Body of pancreas (tissue), 4 donors: ENCODE data around the gene CISD3. TPM values are rescaled to one million over a fixed set of nuclear protein-coding genes. Genes with fewer than 3 reads are reported as not detected.
A peak's percentile ranks its signal among the peaks of the same experiment; 100 is the strongest.

ENCODE experiments used
- ATAC-seq: fragments of 150-250 bp; one replicate; pipeline ENCODE4 v1.9.1; 2016
- DNase-seq, 4 donors: peaks; one replicate each; pipeline ENCODE4 v3.0.0-alpha.2; 2019
- H3K27ac ChIP-seq, 4 donors: fragments of 200-600 bp; sonication (generic); 1 replicate in 3 of 4; 2 replicates in 1 of 4; pipeline versions ENCODE4 v1.5.1 to v1.6.1; 2016 to 2019; ENCODE audit warnings: mild to moderate bottlenecking in 1 of 4, mixed read lengths in 1 of 4, moderate library complexity in 1 of 4
- H3K27me3 ChIP-seq, 2 donors: fragments of 200-600 bp; sonication (generic); one replicate each; pipeline ENCODE4 v1.6.0; 2016; ENCODE audit warnings: mild to moderate bottlenecking in 1 of 2
- H3K36me3 ChIP-seq, 2 donors: fragments of 200-600 bp; sonication (generic); replicated peaks in 1 of 2; 2 replicates each; pipeline ENCODE4 v1.5.1; 2016; ENCODE audit warnings: low read depth in 2 of 2; ENCODE audit not compliant: insufficient read depth in 1 of 2
- H3K4me1 ChIP-seq: fragments of 200-600 bp; sonication (generic); one replicate; pipeline ENCODE4 v1.6.0; 2016
- H3K4me3 ChIP-seq, 2 donors: fragments of 200-600 bp; sonication (generic); 1 replicate in 1 of 2; 2 replicates in 1 of 2; pipeline ENCODE4 v1.5.1; 2016 to 2019
- H3K9me3 ChIP-seq, 3 donors: fragments of 200-600 bp; sonication (generic); 1 replicate in 2 of 3; 2 replicates in 1 of 3; pipeline ENCODE4 v1.5.1; 2016
- POLR2A ChIP-seq, 3 donors: fragments of 450-650 bp; IDR thresholded peaks; one replicate each; pipeline ENCODE4 v1.6.1; 2016; ENCODE audit warnings: antibody characterized with exemption in 3 of 3, mild to moderate bottlenecking in 2 of 3
- WGBS, 2 donors: methylation state at CpG; one replicate each; pipeline ENCODE4 v1.1.5; 2017; 5-methylcytosine and 5-hydroxymethylcytosine counted together
- intact Hi-C: fragments of 100-400 bp; cut with DNase I; formaldehyde crosslinking; loops from one replicate; pipeline ENCODE4 v1.15.1; 2023
- total RNA-seq, 2 donors: library from RNA; depleted of rRNA; stranded (reverse); fragments of >200 nt; gene quantifications; one replicate each; pipeline ENCODE4 v1.1.0, GENCODE V29; 2016
- TF ChIP-seq, protein P1 (sequence below), 7 experiments: fragments of 450-650 bp in 4 of 7; fragments of 200-600 bp in 3 of 7; sonication (generic) in 3 of 7; IDR thresholded peaks; one replicate each; pipeline ENCODE4 v1.5.1; 2016 to 2019; ENCODE audit warnings: antibody characterized with exemption in 7 of 7

CISD3 gene
- total RNA-seq, 2 donors from 2014 or later: 11.2 TPM

DNA sequence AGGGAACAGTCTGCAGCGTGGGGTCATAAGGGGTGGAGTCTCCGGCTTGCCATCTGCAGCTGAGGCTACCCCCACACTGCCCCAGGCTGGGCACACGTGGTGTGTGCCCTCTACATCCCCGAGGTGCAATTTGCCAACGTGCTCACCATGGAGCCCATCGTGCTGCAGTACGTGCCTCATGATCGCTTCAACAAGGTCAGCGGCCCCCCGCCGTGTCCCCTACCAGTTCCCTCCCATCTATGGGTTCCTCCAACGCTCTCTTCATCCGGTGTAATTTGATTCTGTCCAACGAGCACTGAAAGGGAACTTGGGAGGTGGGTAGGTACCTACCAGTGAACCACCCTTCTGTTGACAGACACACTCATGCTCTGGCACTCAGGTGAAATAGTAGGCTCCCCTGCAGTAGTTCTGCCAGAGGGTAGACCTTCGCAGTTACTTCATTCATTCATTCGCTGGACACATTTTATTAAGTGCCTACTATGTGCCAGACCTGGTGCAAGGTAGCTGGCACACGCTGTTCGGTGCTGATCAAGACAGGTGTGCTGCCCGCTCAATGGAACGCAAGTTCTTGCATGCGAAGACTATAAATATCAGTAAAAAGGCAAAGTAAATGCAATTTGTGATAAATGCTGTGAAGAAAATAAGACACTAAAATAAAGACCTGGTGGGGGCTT, 22.3 kb upstream of the CISD3 start:
- H3K36me3 ChIP-seq: peaks cover 0 to 9% of the 10 kb centered on the region in 2 donors
- no peak overlapping the region for H3K27ac ChIP-seq

DNA sequence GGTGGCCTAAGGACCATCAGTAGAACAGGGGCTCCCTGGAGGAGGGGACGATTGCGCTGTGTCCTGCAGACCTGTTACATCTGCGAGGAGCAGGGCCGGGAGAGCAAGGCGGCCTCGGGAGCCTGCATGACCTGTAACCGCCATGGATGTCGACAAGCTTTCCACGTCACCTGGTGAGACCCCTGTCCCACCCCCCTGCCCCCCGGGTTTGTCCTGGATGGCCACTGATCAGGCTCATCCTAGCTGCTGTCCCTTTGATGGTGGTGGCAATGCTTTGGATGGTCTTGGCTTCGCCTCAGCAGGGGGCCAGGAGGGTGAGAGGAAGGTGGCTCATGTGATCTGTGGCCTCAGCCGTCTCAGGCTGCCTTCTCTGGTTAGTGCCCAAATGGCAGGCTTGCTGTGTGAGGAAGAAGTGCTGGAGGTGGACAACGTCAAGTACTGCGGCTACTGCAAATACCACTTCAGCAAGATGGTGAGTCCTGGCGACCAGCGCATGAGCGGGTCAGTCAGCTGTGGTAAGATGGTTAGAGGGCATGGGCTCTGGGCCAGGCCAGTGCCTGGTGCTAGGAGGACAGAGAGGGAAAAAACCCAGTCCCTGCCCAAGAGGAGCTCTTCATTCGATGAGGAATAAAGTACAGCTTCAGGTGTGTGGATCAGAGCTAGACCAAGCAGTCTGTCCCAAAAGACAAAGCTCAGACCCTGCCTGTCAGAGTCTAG, 20.9 kb upstream of the CISD3 start:
- intact Hi-C loops: no loop called here
- TF ChIP-seq, protein P1, sequence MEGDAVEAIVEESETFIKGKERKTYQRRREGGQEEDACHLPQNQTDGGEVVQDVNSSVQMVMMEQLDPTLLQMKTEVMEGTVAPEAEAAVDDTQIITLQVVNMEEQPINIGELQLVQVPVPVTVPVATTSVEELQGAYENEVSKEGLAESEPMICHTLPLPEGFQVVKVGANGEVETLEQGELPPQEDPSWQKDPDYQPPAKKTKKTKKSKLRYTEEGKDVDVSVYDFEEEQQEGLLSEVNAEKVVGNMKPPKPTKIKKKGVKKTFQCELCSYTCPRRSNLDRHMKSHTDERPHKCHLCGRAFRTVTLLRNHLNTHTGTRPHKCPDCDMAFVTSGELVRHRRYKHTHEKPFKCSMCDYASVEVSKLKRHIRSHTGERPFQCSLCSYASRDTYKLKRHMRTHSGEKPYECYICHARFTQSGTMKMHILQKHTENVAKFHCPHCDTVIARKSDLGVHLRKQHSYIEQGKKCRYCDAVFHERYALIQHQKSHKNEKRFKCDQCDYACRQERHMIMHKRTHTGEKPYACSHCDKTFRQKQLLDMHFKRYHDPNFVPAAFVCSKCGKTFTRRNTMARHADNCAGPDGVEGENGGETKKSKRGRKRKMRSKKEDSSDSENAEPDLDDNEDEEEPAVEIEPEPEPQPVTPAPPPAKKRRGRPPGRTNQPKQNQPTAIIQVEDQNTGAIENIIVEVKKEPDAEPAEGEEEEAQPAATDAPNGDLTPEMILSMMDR (IDR thresholded peaks at IDR 0.05): no peak
- ATAC-seq (no peak), DNase-seq (no peak)
- peaks cover 36% of the 10 kb centered on the region for H3K4me1 ChIP-seq
- no peaks in the 10 kb centered on the region for H3K27me3 ChIP-seq
- no peak overlapping the region for H3K4me3 ChIP-seq
- WGBS, 2 donors: 86 to 92% methylated on average over 16 to 18 of the region's 18 CpGs
- H3K9me3 ChIP-seq: no peaks in the 10 kb centered on the region
- no peak overlapping the region for H3K27ac ChIP-seq
- H3K36me3 ChIP-seq: peaks cover 0 to 13% of the 10 kb centered on the region in 2 donors

More for the DNA sequence above, 22.3 kb upstream of the CISD3 start:
- Histone ChIP-seq H3K4me1 (peaks cover 42% of the 10 kb centered on the region), H3K27me3 (no peaks in the 10 kb centered on the region), H3K9me3 (no peaks in the 10 kb centered on the region), H3K4me3 (no peak overlapping the region)
- DNase-seq (no peak), ATAC-seq (no peak)
- TF ChIP-seq POLR2A (IDR thresholded peaks at IDR 0.05): no peak
- TF ChIP-seq, protein P1 (IDR thresholded peaks at IDR 0.05): no peak
- intact Hi-C loops: no loop called here
- WGBS, 2 donors: 84 to 85% methylated on average over 19 to 21 of the region's 21 CpGs

DNA sequence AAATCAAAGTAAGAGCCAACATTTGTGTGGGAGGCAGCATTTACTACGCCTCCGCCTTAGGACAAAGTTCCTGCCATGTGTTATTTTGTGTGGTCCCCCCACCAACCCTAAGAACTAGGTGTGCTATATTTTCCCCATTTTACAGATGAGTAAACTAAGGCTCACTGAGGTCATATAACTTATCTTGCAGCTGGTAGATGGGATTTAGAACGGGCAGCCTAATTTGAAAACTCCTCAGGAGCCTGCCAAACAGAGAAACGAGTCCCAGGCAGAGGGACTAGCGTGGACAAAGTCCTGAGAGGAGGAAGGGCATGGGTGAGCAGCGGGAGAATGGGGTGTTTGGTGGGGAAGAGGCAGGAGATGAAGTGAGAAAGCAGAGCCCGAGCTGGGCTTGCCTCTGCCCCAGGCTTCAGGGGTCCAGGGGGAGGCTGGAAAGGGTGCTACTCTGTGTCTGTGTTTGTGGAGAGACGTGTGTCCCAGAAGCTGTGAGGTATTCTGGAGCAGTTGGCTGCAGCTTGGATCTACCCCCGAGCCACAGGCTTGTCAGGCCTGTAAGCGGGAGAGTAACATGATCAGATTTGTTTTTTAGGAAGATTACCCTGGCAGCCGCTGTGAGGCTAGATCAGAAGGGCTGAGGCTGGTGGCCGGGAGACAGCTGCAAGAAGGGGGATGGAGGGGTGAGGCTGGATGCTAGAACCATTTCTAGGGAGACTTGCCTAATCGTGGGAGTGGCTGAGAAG, 20.1 kb upstream of the CISD3 start:
- no peak for TF ChIP-seq POLR2A (IDR thresholded peaks at IDR 0.05)
- TF ChIP-seq, protein P1 (IDR thresholded peaks at IDR 0.05): no peak
- DNase-seq (no peak), ATAC-seq (no peak)
- intact Hi-C loops: no loop called here
- H3K27ac ChIP-seq: peak overlapping the region in 1 of 4 donors; percentile 5
- no peaks in the 10 kb centered on the region for H3K27me3 ChIP-seq
- no peak overlapping the region for H3K4me3 ChIP-seq
- H3K36me3 ChIP-seq: peaks cover 0 to 16% of the 10 kb centered on the region in 2 donors
- peaks cover 36% of the 10 kb centered on the region for H3K4me1 ChIP-seq
- H3K9me3 ChIP-seq: no peaks in the 10 kb centered on the region
- WGBS, 2 donors: 69 to 73% methylated on average over 13 of the region's 13 CpGs

DNA sequence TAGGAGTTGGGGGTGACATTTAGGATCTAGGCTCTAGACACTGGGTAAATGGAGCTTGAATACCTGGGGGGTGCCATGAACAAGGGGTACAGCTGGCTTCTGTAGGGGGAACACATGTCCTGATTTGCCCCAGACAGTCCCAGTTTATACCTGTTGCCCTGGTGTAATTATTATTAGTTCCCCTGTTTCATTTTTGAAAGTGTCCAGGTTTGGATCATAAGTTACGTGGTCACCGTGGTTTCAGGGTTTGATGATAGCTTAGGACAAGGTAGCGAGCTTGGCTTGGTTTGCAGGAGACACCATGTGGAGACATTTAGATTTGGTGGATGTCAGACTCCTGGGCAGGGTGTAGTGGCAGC, 19.6 kb upstream of the CISD3 start:
- Histone ChIP-seq H3K4me3 (no peak overlapping the region), H3K27ac (no peak overlapping the region), H3K36me3 (peaks cover 0 to 17% of the 10 kb centered on the region in 2 donors), H3K9me3 (no peaks in the 10 kb centered on the region), H3K27me3 (no peaks in the 10 kb centered on the region), H3K4me1 (peaks cover 36% of the 10 kb centered on the region)
- ATAC-seq: no peak
- TF ChIP-seq, protein P1 (IDR thresholded peaks at IDR 0.05): no peak
- TF ChIP-seq POLR2A (IDR thresholded peaks at IDR 0.05): no peak
- 82 to 94% methylated on average over 3 of the region's 3 CpGs for WGBS, 2 donors
- intact Hi-C loops: no loop called here
- no peak for DNase-seq
